GM13976 (cell line): ENCODE data around the gene RPL14.
"Not testable (repeated sequence)": the region's sequence is repeated elsewhere in the genome, so short reads cannot be mapped to it uniquely, and the experiment has no call there.

Experiments
- DNase-seq: peaks from one replicate; pipeline ENCODE4 v3.0.0; 2012; ENCODE audit warnings: low spot score
- in situ Hi-C: fragments of 300-500 bp; cut with MboI; formaldehyde crosslinking; loops from one replicate; pipeline ENCODE4 v1.12.0; 2022; ENCODE audit warnings: low sequenced_read_pairs, mixed read lengths, inconsistent platforms; ENCODE audit not compliant: unreplicated experiment
- TF ChIP-seq, protein P1 (sequence below): IDR thresholded peaks from 2 replicates; pipeline ENCODE4 v1.5.1; 2012; ENCODE audit warnings: borderline replicate concordance, mild to moderate bottlenecking; ENCODE audit not compliant: insufficient read depth; ENCODE audit errors: extremely low read depth, missing control alignments, control extremely low read depth

RPL14 gene

DNA sequence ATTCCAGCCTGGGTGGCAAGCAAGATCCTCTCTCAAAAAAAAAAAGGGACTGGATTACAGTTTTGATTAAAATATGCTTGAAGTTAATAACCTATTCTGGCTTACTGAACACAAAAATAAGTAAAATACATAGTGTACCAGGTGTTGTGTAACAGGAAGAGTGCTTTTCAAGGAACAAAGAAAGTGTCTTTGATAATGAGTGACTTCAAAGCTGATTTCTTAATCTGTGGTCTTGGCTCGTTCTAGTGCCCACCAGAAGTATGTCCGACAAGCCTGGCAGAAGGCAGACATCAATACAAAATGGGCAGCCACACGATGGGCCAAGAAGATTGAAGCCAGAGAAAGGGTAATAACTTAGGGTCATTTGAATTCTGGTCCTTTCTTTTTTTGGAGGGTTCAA lies 4.0 kb downstream of the RPL14 start:
- no peak for DNase-seq

DNA sequence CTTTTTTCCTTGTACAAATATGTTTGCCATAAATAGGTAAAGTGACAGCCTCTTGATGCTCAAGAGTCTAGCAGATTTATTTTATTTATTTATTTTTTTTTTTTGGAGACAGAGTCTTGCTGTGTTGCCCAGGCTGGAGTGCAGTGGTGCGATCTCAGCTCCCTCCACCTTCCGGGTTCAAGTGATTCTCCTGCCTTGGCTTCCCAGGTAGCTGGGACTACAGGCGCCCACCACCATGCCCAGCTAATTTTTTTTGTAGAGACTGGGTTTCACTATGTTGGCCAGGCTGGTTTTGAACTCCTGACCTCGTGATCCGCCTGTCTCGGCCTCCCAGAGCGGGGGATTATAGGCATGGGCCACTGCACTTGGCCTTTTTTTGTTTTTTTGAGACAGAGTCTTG lies 5.7 kb downstream of the RPL14 start:
- in situ Hi-C loops, DNase-seq: not testable (repeated sequence)

More for the DNA sequence above, 4.0 kb downstream of the RPL14 start:
- in situ Hi-C loops = no loop called here
- TF ChIP-seq, protein P1, sequence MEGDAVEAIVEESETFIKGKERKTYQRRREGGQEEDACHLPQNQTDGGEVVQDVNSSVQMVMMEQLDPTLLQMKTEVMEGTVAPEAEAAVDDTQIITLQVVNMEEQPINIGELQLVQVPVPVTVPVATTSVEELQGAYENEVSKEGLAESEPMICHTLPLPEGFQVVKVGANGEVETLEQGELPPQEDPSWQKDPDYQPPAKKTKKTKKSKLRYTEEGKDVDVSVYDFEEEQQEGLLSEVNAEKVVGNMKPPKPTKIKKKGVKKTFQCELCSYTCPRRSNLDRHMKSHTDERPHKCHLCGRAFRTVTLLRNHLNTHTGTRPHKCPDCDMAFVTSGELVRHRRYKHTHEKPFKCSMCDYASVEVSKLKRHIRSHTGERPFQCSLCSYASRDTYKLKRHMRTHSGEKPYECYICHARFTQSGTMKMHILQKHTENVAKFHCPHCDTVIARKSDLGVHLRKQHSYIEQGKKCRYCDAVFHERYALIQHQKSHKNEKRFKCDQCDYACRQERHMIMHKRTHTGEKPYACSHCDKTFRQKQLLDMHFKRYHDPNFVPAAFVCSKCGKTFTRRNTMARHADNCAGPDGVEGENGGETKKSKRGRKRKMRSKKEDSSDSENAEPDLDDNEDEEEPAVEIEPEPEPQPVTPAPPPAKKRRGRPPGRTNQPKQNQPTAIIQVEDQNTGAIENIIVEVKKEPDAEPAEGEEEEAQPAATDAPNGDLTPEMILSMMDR = no peak

DNA sequence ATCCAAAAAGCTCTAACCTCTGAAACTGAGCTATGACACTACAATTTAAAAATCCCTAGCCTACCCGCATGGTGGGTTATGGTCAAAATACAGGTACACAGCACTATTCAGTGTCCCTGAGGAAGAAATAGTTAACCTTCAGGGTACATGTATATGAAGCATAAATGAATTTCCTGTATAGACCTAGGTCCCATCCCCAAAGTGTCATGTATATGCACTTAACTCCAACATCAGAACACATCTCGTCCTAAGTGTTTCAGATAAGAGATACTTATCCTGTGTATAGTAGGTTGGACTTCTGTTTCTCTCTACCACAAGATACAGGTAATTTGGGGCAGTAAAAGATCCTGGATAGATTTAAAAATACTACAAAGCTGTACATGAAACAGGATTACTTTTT lies 6.4 kb downstream of the RPL14 start:
- TF ChIP-seq, protein P1 = no peak
- in situ Hi-C loops = no loop called here
- DNase-seq = no peak

DNA sequence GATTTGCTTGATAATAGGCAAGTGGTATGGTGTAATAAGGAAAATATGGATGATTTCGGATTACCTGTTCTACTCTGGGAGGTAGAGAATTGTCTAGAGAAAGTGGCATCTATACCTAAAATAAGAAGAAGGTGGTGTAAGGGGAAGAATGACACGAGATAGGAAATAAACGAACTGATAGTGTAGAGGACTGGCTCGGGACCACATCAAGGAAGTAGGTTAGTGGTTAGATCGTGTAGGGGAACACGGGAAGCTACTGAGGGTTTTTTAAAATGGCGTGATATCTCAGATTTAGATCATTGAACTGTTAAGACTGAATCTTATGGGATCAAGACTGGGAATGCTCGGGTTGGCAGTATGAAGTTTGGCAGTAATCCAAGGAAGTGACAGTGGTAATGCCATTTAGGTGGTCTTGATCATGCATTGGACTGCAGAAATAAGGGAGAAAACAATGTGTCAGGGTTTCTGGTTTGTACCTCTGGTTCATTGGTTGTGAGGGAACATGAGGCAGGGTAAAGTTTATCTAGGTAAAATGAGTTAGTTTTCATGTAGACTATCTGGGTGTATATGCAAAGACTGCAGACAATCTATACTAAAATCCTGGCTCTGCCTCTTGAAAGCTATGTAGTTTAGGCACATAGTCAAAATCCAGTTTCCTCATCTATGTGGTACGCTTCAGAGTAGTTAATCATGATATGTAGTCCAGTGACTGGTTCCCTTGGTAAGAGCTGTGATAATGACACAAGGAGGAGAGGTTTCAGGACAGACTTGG lies 7.4 kb downstream of the RPL14 start:
- in situ Hi-C loops = no loop called here
- TF ChIP-seq, protein P1 = no peak
- no peak for DNase-seq

DNA sequence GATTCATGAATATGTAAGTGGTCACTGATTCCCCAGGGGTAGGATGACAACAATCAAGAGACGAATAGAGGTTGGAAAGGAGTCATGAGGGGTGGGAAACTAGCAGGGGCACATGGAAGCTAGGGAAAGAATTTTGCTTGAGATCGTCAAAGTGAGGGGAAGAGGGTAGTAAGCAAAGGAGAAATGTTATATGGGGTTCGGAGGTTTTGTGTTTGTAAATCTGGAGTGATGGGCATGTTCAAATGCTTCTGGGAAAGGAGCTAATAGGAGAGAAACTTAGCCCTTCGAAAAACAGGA lies 7.9 kb downstream of the RPL14 start:
- TF ChIP-seq, protein P1 = no peak
- DNase-seq = no peak
- in situ Hi-C loops = no loop called here

DNA sequence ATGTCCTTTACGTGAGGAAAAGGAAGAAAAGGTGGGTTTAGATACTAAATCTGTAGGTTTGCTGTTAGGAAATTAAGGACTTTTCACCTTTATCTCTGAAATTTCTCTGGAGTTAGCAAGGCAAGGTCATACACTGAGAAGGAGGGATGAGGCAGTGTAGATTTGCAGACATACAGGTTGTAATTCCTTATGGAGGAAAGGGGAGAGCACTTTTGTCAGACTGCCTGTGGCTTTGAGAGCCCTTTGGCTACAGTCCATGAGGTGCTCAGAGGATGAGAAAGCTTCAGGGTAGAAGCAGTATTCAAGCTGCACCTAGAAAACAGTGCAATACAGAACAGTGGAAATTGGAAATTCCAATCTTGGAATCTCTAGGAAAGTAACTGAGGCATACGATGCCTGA lies 8.3 kb downstream of the RPL14 start:
- DNase-seq = no peak
- in situ Hi-C loops = no loop called here
- TF ChIP-seq, protein P1 = no peak

DNA sequence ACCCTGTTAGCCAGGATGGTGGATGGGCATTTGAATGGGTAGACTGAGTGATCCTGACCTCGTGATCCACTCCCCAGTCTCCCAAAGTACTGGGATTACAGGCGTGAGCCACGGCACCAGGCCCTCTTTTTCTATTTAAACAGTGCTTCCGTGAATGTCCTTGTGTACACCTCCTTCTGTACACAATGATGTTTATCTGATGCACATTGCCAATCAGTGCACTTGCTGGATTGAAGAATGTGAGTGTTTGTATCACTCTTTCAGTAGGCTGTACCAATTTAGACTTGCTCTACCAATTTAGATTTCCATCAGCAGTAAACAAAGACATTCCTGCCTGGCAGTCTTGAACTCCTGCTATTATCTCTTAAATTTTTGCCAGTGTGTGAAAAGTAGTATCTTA lies 10.9 kb downstream of the RPL14 start:
- in situ Hi-C loops = no loop called here
- DNase-seq = no peak
- TF ChIP-seq, protein P1 = no peak
